Endothelial cell of umbilical vein (primary cell): ENCODE data around the gene RPS6KA4. TPM values are rescaled to one million over a fixed set of nuclear protein-coding genes. Genes with fewer than 3 reads are reported as not detected.

ENCODE experiments used
- BruUV-seq: library from RNA; stranded (reverse); fragments of 400-500 nt; replicated peaks from 2 replicates; lab custom pipeline; 2021; lab: Mats Ljungman, UMichigan
- CTCF ChIA-PET: fragments of 300-600, 350-600 bp; sonication (Branson Sonifier 250); formaldehyde crosslinking; loops from one replicate; lab custom pipeline; 2021; ENCODE audit warnings: antibody characterized with exemption, inconsistent platforms; lab: Charles Lee
- POLR2A ChIA-PET: fragments of 300-600, 350-600 bp; sonication (Branson Sonifier 250); formaldehyde crosslinking; loops from one replicate; lab custom pipeline; 2021; ENCODE audit warnings: antibody characterized with exemption, inconsistent platforms; lab: Charles Lee
- DNase-seq: peaks from one replicate; pipeline ENCODE4 v3.0.0-alpha.2; 2011; ENCODE audit warnings: low read depth, low spot score
- FAIRE-seq: peaks from 2 replicates; lab custom pipeline; 2011; peaks lifted over from hg19 to GRCh38; lab: Jason Lieb, UNC
- H2AFZ ChIP-seq: 2 replicates; pipeline ENCODE4 v1.6.0; 2012; ENCODE audit warnings: low read depth, low read length, control low read depth, inconsistent platforms
- H3K27ac ChIP-seq: 2 replicates; pipeline ENCODE4 v1.5.1; 2011; ENCODE audit warnings: low read depth, mild to moderate bottlenecking, control low read depth, low read length, moderate library complexity; ENCODE audit not compliant: insufficient read depth
- H3K27me3 ChIP-seq, 2 experiments: 2 replicates each; pipeline versions ENCODE4 v1.6.0 to v1.6.1; 2011; ENCODE audit warnings: low read length in 2 of 2, mixed read lengths in 1 of 2; ENCODE audit not compliant: control insufficient read depth in 2 of 2, insufficient read depth in 2 of 2
- H3K36me3 ChIP-seq, 2 experiments: 2 replicates in 1 of 2; 3 replicates in 1 of 2; pipeline ENCODE4 v1.5.1; 2011; ENCODE audit warnings: low read length in 2 of 2, mild to moderate bottlenecking in 1 of 2, moderate library complexity in 1 of 2; ENCODE audit not compliant: control insufficient read depth in 2 of 2, insufficient read depth in 2 of 2; ENCODE audit errors: extremely low read depth in 1 of 2
- H3K4me1 ChIP-seq: 3 replicates; pipeline ENCODE4 v1.5.1; 2011; ENCODE audit warnings: mild to moderate bottlenecking, low read length; ENCODE audit not compliant: control insufficient read depth, insufficient read depth; ENCODE audit errors: extremely low read depth
- H3K4me2 ChIP-seq: 2 replicates; pipeline ENCODE4 v1.6.1; 2011; ENCODE audit warnings: low read length, control low read depth, mixed read lengths; ENCODE audit not compliant: insufficient read depth
- H3K4me3 ChIP-seq, 3 experiments: fragments of 200-600 bp in 1 of 3; sonication (generic), shearing (Covaris generic) in 1 of 3; replicated peaks in 1 of 3; 2 replicates each; pipeline ENCODE4 v1.5.1; 2011 to 2016; ENCODE audit warnings: control low read depth in 3 of 3, low read length in 3 of 3, mild to moderate bottlenecking in 2 of 3, inconsistent platforms in 1 of 3, low read depth in 1 of 3, moderate library complexity in 1 of 3; ENCODE audit not compliant: insufficient read depth in 1 of 3
- H3K79me2 ChIP-seq: 2 replicates; pipeline ENCODE4 v1.6.0; 2012; ENCODE audit warnings: low read length, inconsistent platforms; ENCODE audit not compliant: control insufficient read depth, insufficient read depth
- H3K9ac ChIP-seq: replicated peaks from 2 replicates; pipeline ENCODE3; 2011; ENCODE audit warnings: low read length, control low read depth; ENCODE audit not compliant: insufficient read depth; ENCODE audit errors: extremely low read depth
- H3K9me1 ChIP-seq: replicated peaks from 3 replicates; pipeline ENCODE4 v1.6.0; 2011; ENCODE audit warnings: mild to moderate bottlenecking, low read length; ENCODE audit not compliant: control insufficient read depth, insufficient read depth; ENCODE audit errors: extremely low read depth
- H3K9me3 ChIP-seq: replicated peaks from 2 replicates; pipeline ENCODE4 v1.5.1; 2012; ENCODE audit warnings: low read length, inconsistent platforms; ENCODE audit not compliant: control insufficient read depth, insufficient read depth
- H4K20me1 ChIP-seq: replicated peaks from 2 replicates; pipeline ENCODE3; 2011; ENCODE audit warnings: mild to moderate bottlenecking, low read length; ENCODE audit not compliant: control insufficient read depth, insufficient read depth; ENCODE audit errors: extremely low read depth
- FOS ChIP-seq: IDR thresholded peaks from 2 replicates; pipeline ENCODE4 v1.6.1; 2011; ENCODE audit warnings: mild to moderate bottlenecking, low read length, moderate library complexity, borderline replicate concordance; ENCODE audit not compliant: insufficient read depth
- GATA2 ChIP-seq: IDR thresholded peaks from 2 replicates; pipeline ENCODE4 v1.7.0; 2011; ENCODE audit warnings: low read depth, mild to moderate bottlenecking, moderate library complexity, mixed read lengths, low read length; ENCODE audit not compliant: insufficient read length, insufficient read depth
- JUN ChIP-seq: IDR thresholded peaks from 2 replicates; pipeline ENCODE4 v1.6.1; 2011; ENCODE audit warnings: borderline replicate concordance, low read depth; ENCODE audit not compliant: insufficient read length, insufficient read depth
- dilution Hi-C: fragments of 300-500 bp; cut with MboI; formaldehyde crosslinking; loops from one replicate; pipeline ENCODE4 v1.15.0; 2019; ENCODE audit warnings: low sequenced_read_pairs; ENCODE audit not compliant: extremely low pct_ligation_motif_present
- intact Hi-C: fragments of 100-400 bp; cut with micrococcal nuclease; formaldehyde crosslinking; loops from one replicate; pipeline ENCODE4 v1.10.0; 2022
- polyA plus RNA-seq, 4 experiments: library from polyadenylated mRNA; depleted of rRNA in 3 of 4; stranded (reverse) in 3 of 4; unstranded in 1 of 4; fragments of >200 nt; gene quantifications; 2 replicates each; pipeline versions ENCODE4 v1.2.1 to v1.2.3, GENCODE V29; 2011 to 2012; ENCODE audit warnings: missing spikeins in 1 of 4
- total RNA-seq: library from RNA; stranded (reverse); gene quantifications from 2 replicates; pipeline ENCODE4 v1.2.3, GENCODE V29; 2021
- TF ChIP-seq, protein P1 (sequence below): IDR thresholded peaks from 2 replicates; pipeline ENCODE4 v1.6.1; 2011; ENCODE audit not compliant: insufficient read depth, insufficient read length

RPS6KA4 gene
- total and polyA plus RNA-seq, 2 donors (not counting 3 experiments of a cell fraction or from before 2014, with no cell fraction given): 26.5 to 44.1 TPM

DNA sequence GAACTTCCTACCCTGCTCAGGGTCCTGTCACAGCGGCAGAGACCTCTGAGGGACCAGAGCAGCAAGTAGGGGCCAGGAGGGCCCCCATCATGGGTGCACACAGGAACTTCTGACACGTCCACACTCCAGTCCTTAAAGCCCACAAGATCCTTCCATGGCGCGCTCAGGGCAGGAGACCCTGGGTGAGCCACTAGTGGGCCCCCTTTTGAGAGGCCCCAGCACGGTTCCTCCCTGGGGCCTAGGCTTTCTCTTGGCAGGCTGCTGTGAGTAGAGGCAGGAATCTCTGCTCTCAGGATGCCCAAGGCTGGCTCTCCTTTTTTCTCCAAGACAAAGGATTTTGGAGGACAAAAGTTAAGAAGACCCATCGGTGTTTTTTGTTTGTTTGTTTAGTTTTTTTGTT lies 22.4 kb downstream of the RPS6KA4 start:
- ChIA-PET CTCF (interaction anchor here (1.1 kb wide), 1 partner anchor 15 kb away, joined by 3 read pairs; no protein-coding TSS in a partner anchor), POLR2A (no interaction called here)
- no TSS peak for BruUV-seq
- dilution Hi-C loops: no loop called here
- no peak for DNase-seq
- Histone ChIP-seq H2AFZ (no peak overlapping the region), H3K9me1 (no peaks in the 10 kb centered on the region), H3K4me1 (no peaks in the 10 kb centered on the region), H3K27ac (no peak overlapping the region), H3K79me2 (no peaks in the 10 kb centered on the region), H3K36me3 (no peaks in the 10 kb centered on the region), H3K27me3 (peaks cover 2 to 6% of the 10 kb centered on the region in 2 experiments), H4K20me1 (no peaks in the 10 kb centered on the region), H3K4me2 (no peak overlapping the region), H3K9me3 (no peaks in the 10 kb centered on the region), H3K4me3 (no peak overlapping the region), H3K9ac (no peak overlapping the region)
- no peak for FAIRE-seq
- TF ChIP-seq JUN: no peak
- intact Hi-C loops: no loop called here

DNA sequence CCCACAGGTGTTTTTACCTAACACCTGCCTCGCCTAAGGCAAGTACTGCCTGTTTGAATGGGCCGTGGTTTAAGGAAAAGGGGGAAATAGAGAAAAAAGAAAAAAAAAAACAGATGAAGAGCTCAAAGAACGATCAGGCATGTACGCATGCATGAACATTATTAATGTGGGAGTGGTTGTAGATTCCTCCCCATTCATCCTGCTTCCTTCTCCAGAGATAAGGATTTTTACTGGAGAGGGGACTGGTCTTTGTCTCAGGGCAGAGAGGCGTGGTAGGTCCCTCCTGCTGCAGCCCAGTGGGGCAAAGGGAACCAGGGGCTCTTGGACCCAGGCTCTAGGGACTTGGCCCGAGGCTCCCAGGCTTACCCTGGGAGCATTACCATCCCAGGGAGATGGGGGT lies 23.1 kb downstream of the RPS6KA4 start:
- intact Hi-C loops: no loop called here

More for the DNA sequence above, 23.1 kb downstream of the RPS6KA4 start:
- no peaks in the 10 kb centered on the region for H4K20me1 ChIP-seq
- no peaks in the 10 kb centered on the region for H3K79me2 ChIP-seq
- no peak overlapping the region for H3K9ac ChIP-seq
- DNase-seq (no peak), FAIRE-seq (no peak)
- no peak overlapping the region for H2AFZ ChIP-seq
- CTCF ChIA-PET: no interaction called here
- dilution Hi-C loops: no loop called here
- no peaks in the 10 kb centered on the region for H3K9me3 ChIP-seq
- no peaks in the 10 kb centered on the region for H3K36me3 ChIP-seq
- POLR2A ChIA-PET: no interaction called here
- TF ChIP-seq FOS: no peak
- TF ChIP-seq, protein P1, sequence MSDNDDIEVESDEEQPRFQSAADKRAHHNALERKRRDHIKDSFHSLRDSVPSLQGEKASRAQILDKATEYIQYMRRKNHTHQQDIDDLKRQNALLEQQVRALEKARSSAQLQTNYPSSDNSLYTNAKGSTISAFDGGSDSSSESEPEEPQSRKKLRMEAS: no peak
- TF ChIP-seq GATA2: no peak
- BruUV-seq: no TSS peak
- H3K4me3 ChIP-seq: no peak overlapping the region
- H3K27ac ChIP-seq: no peak overlapping the region
- H3K9me1 ChIP-seq: no peaks in the 10 kb centered on the region
- H3K4me2 ChIP-seq: no peak overlapping the region
- peaks cover 2 to 6% of the 10 kb centered on the region in 2 experiments for H3K27me3 ChIP-seq
- no peaks in the 10 kb centered on the region for H3K4me1 ChIP-seq
